Peyer's patch (tissue), 4 donors: ENCODE measurements around the gene MCUB.

Source experiments
- CTCF ChIP-seq, 6 experiments: fragments of 450-650 bp in 4 of 6; fragments of 200-600 bp in 2 of 6; sonication (generic) in 1 of 6; IDR thresholded peaks; one replicate each; pipeline ENCODE4 v1.5.1; 2017 to 2019; ENCODE audit warnings: antibody characterized with exemption in 6 of 6, mild to moderate bottlenecking in 3 of 6, moderate library complexity in 1 of 6
- POLR2A ChIP-seq, 2 donors: fragments of 450-650 bp; IDR thresholded peaks; one replicate each; pipeline ENCODE4 v1.5.1; 2017; ENCODE audit warnings: antibody characterized with exemption in 2 of 2, mild to moderate bottlenecking in 2 of 2, moderate library complexity in 2 of 2

- TF ChIP-seq CTCF (IDR thresholded peaks at IDR 0.05) (no peak), POLR2A (IDR thresholded peaks at IDR 0.05) (no peak)
Measured at GRCh38 chr4:109723110-109723509, 163.1 kb downstream of the MCUB start.
